ENCODE measurements around the gene CXCL6.

Gene CXCL6

GRCh38 chr4:73836373-73837279 is at the start of gene CXCL6:
Gene CXCL6, plus strand, starts transcription at chr4:73836678. Its CDS starts 73 bp downstream, at chr4:73836751.
- no peak for DNase-seq

DNA sequence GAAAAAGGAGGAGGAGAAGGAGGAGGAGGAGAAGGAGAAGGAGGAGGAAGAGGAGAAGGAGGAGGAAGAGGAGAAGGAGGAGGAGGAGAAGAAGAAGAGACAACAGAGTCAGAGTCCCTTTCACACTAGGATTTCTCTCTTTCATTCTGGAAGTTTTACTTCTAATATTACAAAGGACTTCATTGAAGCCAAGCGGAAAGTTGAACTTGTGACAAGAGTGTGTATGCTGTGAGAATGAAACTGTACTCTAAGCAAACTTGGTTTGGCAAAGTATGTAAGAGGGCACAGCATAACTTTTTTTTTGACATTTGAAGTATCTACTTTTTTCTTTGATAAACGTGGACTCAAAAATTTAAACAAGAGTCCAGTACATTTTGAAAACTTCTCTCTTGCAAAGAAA is 48.1 kb upstream of the CXCL6 start:
- no peak for DNase-seq

GRCh38 chr4:73798842-73799241 is 37.6 kb upstream of the CXCL6 start:
- DNase-seq = no peak

- no peak for DNase-seq
Observed at GRCh38 chr4:73800206-73800605, 36.3 kb upstream of the CXCL6 start.

GRCh38 chr4:73801692-73802091 is 34.8 kb upstream of the CXCL6 start:
- no peak for DNase-seq

DNA sequence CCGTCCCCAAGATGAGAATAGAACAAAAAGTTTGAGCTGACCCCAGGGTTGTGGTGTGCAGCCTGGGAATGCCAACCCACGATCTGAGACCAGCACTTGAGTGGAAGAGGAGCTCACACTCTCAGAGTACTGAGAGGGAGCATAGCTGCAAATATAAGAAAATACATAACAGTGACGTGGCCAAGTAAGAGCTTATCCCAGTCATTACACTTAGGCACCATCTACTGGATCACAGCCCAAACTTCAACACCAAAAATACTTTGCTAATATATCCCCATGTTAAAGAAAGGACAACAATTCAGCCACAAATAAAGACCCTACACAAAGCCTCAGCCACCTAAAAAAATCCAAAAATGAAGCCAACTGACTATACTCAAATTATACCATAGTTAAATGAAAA is 33.3 kb upstream of the CXCL6 start:
- DNase-seq = no peak

DNA sequence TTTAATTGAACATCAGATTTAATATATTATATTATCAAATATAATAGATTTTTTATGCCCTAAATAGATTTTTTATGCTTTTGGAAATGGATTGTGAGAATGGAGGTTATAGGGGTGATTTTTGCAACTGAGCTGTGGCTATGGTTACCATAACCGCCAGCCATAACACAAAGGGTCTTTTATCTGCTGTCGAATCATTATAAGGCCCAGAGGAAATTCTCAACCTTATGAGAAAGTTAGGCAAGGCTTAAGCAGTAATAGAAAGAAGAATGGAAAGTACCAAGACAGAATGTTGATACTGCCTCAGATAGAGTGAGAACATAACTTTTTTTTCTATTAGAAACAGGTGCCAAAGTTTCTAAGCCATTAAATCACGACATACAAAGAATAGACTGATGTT is 26.3 kb upstream of the CXCL6 start:
- DNase-seq = no peak

GRCh38 chr4:73811841-73812240 is 24.6 kb upstream of the CXCL6 start:
- no peak for DNase-seq

- no peak for DNase-seq
Observed at GRCh38 chr4:73814679-73815078, 21.8 kb upstream of the CXCL6 start.

- DNase-seq = no peak
Observed at GRCh38 chr4:73815145-73815544, 21.3 kb upstream of the CXCL6 start.

GRCh38 chr4:73816814-73817213 is 19.7 kb upstream of the CXCL6 start:
- no peak for DNase-seq

GRCh38 chr4:73817341-73817740 is 19.1 kb upstream of the CXCL6 start:
- no peak for DNase-seq

DNA sequence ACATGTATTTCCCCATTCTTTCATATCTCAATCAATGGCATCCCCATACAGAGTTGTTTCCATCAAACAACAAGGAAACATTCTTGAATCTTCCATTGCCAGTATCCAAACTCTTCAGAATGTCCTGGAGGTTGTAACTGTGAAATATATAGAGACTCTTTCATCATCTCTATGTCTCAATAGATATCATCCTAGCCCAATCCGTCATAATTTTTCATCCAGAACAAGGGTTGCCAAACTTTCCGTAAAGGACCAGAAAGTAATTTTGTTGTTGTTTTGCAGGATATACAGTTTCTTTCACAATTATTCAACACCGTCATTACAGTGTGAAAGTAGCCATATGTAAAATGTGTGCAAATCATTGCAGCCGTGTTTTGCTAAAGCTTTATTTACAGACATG is 15.2 kb upstream of the CXCL6 start:
- no peak for DNase-seq

- DNase-seq = no peak
Observed at GRCh38 chr4:73822389-73822788, 14.1 kb upstream of the CXCL6 start.

DNA sequence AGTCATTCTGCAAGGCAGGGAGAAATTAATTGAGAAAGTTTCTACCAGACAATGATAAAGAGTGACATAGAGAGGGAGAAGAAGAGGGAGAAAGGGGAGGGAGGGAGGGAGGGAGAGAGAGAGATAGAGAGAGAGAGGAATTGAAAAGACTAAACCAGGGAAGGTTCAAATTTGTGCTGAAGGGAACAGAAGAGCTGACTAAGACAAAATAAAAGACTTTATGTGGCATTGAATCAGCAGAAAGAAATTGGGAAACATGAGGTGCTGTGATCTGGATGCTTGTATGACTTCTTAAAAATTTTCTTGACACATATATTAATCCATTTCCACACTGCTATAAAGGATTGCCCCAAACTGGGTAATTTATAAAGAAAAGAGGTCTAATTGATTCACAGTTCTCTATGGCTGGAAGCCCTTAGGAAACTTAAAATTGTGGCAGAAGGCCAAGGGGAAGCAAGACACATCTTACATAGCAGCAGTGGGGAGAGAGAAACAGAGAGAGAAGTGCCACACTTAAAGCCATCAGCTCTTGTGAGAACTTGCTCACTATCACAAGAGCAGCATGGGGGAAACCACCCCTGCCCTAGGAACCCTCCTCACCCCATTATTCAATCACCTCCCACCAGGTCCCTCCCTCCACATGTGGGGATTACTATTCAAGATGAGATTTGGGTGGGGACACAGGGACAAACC is 13.5 kb upstream of the CXCL6 start:
- DNase-seq = no peak

DNA sequence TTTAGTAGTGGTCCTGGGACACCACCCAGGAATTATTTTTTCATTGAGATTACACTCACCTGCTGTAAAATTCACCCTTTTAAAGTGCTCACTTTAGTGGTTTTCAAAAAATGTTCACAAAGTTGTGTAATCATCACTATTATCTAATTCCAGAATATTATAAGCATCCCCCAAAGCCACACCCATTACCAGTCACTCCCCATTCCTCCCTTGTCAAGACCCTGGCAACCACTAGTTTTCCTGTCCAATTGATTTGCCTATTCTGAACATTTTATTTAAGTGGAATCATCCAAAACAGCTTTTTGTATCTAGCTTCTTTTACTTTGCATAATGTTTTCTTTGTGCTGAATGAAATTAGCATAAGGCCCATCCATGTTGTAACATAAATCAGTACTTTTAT is 12.7 kb upstream of the CXCL6 start:
- no peak for DNase-seq

DNA sequence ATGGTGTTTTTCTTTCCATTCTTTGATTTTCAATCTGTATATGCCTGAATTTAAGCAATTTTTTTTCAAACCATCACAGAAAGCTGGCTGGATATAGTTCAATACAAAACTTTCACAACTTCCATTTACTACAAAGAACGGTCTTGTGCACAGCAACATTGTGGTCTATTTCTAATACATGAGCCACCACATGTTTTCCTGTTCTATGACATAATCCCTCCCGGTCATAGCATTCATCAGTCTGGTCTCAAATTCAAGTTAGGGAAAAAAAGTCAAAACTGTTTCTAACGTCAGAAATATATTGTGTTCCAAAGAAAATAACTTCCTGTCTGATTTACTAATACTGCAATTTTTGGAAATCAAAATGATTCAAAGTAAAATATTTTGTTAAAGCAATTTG is 7.5 kb upstream of the CXCL6 start:
- no peak for DNase-seq

DNA sequence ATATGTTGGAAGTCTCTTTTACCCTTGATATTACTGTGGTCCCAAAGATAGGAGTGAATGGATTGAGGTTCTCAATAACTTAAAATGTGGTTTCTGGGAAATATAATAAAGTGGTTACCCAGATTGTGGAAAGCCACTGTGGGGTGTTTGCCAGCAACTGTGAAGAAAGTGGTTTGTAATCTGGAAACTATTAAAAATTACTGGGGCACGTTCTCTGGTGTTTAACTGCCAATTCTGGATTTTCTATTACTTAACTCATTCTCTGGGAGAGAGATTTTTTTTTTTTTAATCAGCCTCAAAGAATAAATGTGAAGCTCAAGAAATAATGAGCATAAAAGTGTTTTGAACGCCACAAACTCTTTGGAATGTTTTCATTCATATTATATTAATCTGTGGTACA is 4.9 kb upstream of the CXCL6 start:
- DNase-seq = no peak

DNA sequence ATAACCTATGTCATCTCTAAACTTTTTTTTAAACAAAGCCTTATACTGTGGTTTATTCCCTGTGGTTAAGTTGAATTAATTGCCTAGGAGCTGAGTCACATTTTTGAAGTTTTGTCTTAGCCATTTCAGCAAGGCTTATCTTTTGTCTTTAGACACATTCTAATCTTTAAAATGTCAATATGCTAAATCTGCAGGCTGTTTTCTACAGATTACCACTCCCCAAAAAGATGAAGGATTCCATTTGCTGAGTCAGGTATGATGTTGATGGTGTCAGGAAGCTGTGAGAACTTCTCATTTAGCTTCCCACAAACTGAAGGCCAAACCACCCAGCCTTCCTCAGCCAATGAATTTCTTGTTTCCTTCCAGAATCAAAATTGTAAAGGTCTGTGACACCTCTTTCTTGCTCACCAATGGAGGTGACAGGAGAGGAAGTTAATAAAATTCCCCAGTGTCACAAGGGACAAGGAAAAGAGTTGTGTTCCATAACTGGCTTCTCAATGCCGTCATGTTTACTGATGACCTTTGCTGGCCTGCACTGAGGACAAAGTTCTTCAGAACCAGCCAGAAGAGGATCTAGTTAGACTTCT is 3.7 kb upstream of the CXCL6 start:
- no peak for DNase-seq

DNA sequence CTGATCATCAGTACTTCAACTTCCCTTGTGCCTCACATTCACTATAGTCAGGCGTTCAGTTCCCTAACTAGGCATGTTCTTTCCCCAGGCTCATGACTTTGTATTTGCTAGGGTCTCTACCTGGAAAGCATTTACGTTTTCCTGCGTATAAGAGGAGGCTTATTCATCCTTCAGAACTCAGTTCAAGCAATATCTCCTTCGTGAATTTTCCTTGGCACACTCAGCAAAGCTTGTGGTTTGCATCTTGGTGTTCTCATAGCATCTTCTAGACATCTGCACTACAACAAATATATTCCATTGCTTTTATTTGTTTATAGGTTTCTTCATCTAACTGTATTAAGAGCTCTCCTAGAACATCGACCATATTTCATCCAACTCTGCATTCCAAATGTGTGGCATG is 2.6 kb downstream of the CXCL6 start:
- DNase-seq = no peak

GRCh38 chr4:73839715-73840114 is 3.2 kb downstream of the CXCL6 start:
- no peak for DNase-seq

- DNase-seq = no peak
Observed at GRCh38 chr4:73841243-73841925, 4.9 kb downstream of the CXCL6 start.

DNA sequence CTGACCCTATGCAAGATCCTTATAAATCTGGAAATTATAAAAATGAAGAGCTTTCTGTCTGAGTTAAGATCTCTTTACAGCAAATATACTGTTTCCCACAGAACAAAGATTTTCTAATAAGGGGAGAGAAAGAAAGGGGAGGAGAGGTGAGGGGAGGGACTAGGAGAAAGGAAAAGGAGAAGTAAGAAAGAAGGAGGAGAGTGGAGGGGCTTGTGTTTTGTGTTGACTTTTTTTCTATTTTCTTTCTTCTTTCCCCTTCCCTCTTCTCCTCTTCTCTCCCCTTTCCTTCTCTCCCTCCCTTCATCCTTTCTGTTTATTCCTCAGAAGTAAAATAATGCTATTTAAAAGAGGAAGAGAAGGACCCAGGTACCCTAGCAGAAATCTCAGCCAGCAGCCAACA is 6.2 kb downstream of the CXCL6 start:
- no peak for DNase-seq

Data from stimulated activated CD4-positive, alpha-beta T cell treated with anti-CD3 and anti-CD28 coated beads, Interleukin-2, amount 100 ng/mL, for 24 hours (primary cell).